Fibroblast of skin of back (primary cell): Measurements from ENCODE around the gene SRGAP2C.
"Not testable (repeated sequence)": the region's sequence is repeated elsewhere in the genome, so short reads cannot be mapped to it uniquely, and the experiment has no call there.

Experiments used
- DNase-seq: peaks from one replicate; pipeline ENCODE4 v3.0.0-alpha.2; 2013

The SRGAP2C gene

GRCh38 chr1:121280699-121281317 is 96.0 kb downstream of the SRGAP2C start:
- not testable (repeated sequence) for DNase-seq

DNA sequence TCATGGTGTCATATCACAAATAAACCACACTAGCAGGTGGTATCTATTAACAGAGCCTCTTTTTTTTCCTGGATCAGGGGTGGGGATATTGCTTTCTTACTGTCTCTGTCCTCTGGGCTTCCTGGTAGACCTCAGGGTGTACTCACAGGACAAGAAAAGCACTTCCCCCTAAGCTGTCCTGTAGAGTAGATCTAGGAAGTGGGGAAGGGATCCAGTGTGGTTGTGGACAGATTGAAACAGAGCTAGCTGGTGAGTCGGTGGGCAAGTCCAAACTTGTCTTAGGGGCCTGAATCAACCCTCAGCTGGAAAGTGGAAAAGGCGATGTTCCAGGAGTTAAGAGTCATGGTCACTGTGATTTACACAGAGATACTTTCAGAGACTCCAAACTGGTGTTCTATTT is 96.7 kb downstream of the SRGAP2C start:
- DNase-seq, result not testable (repeated sequence)

GRCh38 chr1:121283587-121284180 is 98.9 kb downstream of the SRGAP2C start:
- peak; percentile 5 for DNase-seq

DNA sequence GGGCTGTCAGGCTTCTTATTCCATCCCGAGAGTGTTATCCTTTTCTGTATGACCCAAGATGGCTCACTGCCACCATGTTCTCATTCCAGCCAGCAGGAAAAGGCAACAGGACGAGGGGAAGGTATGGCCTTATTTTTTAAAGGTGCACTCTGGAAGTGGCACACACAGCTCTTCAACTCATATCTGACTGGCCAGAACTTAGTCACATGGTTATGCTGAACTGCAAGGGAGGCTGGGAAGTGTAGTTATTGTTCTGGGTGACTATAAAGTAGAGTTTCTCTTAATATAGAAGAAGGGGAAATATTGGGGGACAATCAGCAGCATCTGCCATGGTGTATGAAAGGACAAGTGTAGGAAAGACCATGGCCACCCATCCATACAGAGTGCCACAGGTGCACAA is 107.8 kb downstream of the SRGAP2C start:
- DNase-seq, result not testable (repeated sequence)

GRCh38 chr1:121293263-121294204 is 108.8 kb downstream of the SRGAP2C start:
- DNase-seq, result peak; percentile 24

- not testable (repeated sequence) for DNase-seq
Observed at GRCh38 chr1:121294205-121294570, 109.4 kb downstream of the SRGAP2C start.

DNA sequence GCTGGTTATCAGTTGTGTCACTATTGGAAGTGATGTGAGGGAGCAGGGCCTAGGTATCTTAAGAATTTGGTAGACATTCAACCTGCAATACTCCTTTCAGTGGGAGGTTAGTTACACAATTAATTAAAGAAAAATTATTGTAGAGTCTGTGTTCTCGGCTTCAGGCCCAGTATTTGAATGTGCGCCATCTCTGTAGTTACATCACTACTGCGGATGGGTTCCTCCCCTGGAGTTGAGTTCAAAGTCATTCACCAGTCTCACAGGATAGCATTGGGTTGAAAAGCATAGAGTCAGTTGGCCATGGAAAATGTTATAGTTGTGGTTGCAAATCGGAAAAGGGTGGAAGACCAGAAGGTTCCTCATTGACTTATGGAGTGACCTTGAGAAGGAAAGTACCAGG is 111.8 kb downstream of the SRGAP2C start:
- DNase-seq, result not testable (repeated sequence)

DNA sequence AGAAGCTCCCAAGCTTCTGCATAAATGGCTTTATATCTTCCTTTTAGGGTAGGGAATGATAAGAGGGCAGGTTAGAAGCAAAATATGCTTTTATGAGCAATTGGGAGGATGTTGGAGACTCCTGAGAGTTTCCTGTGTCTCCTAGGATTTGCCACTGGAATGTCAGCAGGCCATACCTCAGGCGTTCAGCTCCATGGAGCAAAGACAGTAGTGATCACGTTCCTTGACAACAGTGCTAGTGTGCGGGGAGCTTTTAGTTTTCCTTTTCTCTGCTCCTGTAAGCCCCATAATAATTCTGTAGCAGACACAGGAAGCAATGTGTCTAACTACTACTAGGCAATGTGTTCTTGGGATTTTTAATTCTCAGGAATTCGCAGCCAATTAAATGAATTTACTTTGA is 113.8 kb downstream of the SRGAP2C start:
- DNase-seq, result not testable (repeated sequence)

GRCh38 chr1:121299514-121300149 is 114.9 kb downstream of the SRGAP2C start:
- DNase-seq, result not testable (repeated sequence)

DNA sequence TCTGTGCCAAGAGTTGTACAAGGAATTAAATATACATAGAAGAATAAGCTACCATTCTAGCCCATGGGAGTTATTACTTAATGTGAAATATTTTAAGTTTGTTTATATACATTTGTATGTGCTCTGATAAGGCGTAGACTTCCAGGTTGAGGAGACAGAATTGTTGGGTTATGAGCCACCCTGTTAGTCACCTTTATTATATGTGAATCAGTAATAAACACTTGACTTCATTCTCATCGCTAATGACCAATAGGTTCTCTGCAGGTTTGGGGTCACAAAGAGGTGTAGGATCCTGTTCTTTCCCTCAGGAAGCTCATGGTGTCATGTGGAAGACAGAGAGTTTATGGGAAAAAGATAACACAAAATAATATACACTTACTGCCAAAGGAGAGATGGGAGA is 117.1 kb downstream of the SRGAP2C start:
- not testable (repeated sequence) for DNase-seq

- DNase-seq, result not testable (repeated sequence)
Observed at GRCh38 chr1:121307759-121308158, 123.0 kb downstream of the SRGAP2C start.

DNA sequence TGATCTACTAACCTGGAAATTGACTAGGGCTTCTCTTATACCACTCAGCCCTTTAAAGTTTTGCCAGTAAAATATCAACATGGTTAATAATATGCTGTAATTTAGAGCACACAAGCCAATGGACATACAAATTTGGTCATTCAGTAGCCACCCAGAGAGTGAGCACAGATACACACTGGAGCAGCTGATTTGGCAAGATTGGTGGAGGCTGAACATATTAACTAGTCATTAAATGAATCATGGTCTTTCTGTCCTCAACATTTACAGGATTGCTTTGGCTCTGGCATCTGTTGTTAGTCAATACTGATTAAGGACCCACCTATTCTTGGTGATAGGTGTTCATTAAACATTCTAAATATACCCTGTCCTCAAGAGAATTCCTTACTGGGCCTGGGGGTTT is 130.7 kb downstream of the SRGAP2C start:
- DNase-seq, result not testable (repeated sequence)

DNA sequence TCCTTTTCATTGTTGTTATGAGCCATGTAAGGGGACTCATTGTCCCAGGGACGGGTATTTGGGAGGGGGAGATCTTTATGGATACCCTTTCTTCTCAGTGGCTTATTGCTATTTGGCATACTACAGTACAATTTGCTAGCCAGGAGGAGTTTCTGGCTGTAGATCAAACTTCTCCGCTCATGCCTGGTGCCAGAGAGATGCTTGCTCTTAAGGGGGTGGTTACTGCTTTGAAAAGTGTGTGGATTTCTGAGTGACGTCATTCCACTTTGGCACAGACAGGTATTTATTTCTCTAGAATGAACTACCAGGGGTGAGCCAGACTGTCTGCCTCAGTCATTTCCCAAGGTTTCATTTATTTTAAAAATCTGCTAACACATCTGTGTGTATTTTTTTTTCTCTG is 131.3 kb downstream of the SRGAP2C start:
- not testable (repeated sequence) for DNase-seq

- DNase-seq, result not testable (repeated sequence)
Observed at GRCh38 chr1:121317491-121318468, 133.0 kb downstream of the SRGAP2C start.

GRCh38 chr1:121318687-121319086 is 133.9 kb downstream of the SRGAP2C start:
- not testable (repeated sequence) for DNase-seq

DNA sequence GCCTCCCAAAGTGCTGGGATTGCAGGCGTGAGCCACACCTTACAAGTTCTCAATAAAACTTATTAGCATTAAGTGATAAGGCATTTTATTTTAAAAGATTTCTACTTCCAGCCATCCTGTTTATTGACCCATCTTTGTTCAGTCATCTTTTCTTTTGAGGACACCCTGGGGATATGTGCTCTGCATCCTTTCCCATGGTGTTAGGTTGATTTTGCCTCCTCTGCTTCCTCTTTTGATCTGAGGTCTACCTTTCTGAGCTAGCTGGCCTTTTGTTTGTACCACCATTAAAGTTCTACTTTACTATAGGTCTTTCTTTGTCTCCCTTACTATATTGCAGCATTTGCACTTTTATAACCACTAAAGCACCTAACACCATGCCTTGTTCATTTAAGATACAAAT is 136.9 kb downstream of the SRGAP2C start:
- DNase-seq, result not testable (repeated sequence)

DNA sequence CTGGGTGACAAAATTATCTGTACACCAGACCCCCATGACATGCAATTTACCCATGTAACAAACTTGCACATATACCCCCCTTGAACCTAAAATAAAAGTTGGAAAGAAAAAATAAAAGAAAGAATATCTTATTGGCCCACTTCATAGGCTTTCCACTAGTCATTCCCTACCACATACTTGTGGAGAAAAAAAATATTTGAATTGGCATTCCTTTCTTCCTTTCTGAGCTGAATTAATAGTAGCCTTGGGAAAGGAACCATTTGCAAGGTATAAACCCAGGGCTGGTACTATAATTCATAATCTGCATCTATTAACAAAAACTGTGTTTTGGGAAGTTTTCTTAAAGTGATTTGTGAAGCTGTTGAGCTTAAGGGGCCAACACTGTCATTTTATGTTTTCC is 140.0 kb downstream of the SRGAP2C start:
- DNase-seq, result not testable (repeated sequence)

GRCh38 chr1:121332141-121332540 is 147.4 kb downstream of the SRGAP2C start:
- DNase-seq, result not testable (repeated sequence)

DNA sequence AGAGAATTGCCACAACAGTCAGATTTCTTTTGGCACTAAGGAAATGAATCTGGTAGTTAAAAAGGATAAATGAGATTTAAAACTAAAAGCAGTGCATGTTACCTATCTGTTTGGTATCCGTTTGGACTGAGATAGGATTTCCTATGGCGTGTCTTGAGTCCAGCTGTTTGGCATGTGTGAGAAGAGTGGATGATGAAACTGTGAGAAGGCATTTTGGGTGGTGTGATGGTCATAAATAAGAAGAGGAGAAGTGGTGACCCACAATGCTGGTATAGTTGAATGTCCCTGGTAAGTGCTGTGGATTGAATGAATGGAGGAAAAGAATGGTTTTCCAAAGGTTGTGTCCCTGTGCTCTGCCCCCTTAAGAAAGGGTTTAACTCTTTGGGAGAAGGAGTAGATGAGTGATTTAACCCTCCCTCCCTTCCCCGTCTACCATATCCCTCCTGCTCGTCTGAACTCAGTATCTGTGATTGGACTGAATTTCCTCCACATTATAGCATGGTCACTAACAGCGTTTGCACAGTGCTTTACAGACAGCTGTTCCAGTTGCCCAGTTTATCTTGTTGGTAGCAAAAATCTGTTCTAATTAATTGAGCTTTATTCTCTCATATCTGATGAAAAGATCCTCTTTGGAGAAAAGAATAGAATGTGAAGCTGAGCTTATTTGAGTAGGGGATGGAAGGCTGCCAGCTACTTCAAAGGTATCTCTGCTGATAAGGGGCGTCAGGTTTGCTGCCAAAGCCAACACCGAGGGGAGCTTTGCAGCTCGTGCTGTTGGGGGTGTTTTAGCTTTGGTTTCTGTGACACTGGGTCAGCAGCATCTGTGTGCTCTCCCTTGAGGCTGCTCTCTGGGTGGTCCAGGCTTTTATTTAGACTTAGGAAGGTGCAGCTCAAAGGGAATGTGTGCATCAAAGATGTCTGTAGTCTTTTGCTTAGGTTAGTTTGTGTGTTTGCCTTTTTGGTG is 148.1 kb downstream of the SRGAP2C start:
- not testable (repeated sequence) for DNase-seq

- not testable (repeated sequence) for DNase-seq
Observed at GRCh38 chr1:121337958-121338357, 153.2 kb downstream of the SRGAP2C start.
